HEK293 (cell line): ENCODE measurements around the gene KLHL40.

Experiments used
- CTCF ChIA-PET: fragments of 350-600 bp; formaldehyde crosslinking; extraction: SDS; loops from one replicate; lab custom pipeline; 2021; ENCODE audit warnings: antibody characterized with exemption; lab: Yijun Ruan, JAX
- POLR2A ChIA-PET: fragments of 300-600 bp; formaldehyde crosslinking; extraction: SDS; loops from one replicate; lab custom pipeline; 2020; ENCODE audit warnings: antibody characterized with exemption, inconsistent platforms; lab: Yijun Ruan, JAX
- H3K27ac ChIP-seq: fragments of 200-500 bp; sonication (Bioruptor generic); 2 replicates; pipeline ENCODE4 v1.5.1; 2014; ENCODE audit warnings: low read depth, low read length, control low read depth, inconsistent platforms; ENCODE audit errors: extremely low read depth
- H3K36me3 ChIP-seq, 2 experiments: fragments of 200-500 bp in 1 of 2; sonication (Bioruptor generic) in 1 of 2; 1 replicate in 1 of 2; 2 replicates in 1 of 2; pipeline ENCODE4 v1.5.1; 2014 to 2017; ENCODE audit warnings: inconsistent platforms in 2 of 2, low read length in 2 of 2; ENCODE audit not compliant: control insufficient read depth in 2 of 2, insufficient read depth in 1 of 2
- H3K4me1 ChIP-seq: fragments of 200-500 bp; sonication (Bioruptor generic); 2 replicates; pipeline ENCODE4 v1.5.1; 2014; ENCODE audit warnings: mild to moderate bottlenecking, low read length, inconsistent platforms; ENCODE audit not compliant: control insufficient read depth, insufficient read depth
- H3K4me3 ChIP-seq: 2 replicates; pipeline ENCODE4 v1.5.1; 2011; ENCODE audit warnings: low read depth, mild to moderate bottlenecking, control low read depth, low read length, moderate library complexity
- H3K9me3 ChIP-seq: fragments of 200-500 bp; sonication (Bioruptor generic); 2 replicates; pipeline ENCODE4 v1.5.1; 2014; ENCODE audit warnings: low read depth, low read length, inconsistent platforms; ENCODE audit not compliant: control insufficient read depth, insufficient read depth
- BCL11A ChIP-seq: fragments of 450-650 bp; formaldehyde crosslinking; IDR thresholded peaks from 2 replicates; pipeline ENCODE4 v1.5.1; 2016; ENCODE audit warnings: low read depth, missing biosample characterization, missing genetic modification characterization
- GLIS1 ChIP-seq: fragments of 450-650 bp; formaldehyde crosslinking; IDR thresholded peaks from 2 replicates; pipeline ENCODE4 v1.5.1; 2016; ENCODE audit warnings: missing biosample characterization, missing genetic modification characterization
- KLF10 ChIP-seq: fragments of 450-650 bp; IDR thresholded peaks from 2 replicates; pipeline ENCODE4 v1.5.1; 2018; ENCODE audit warnings: missing biosample characterization, mild to moderate bottlenecking, missing genetic modification characterization
- KLF7 ChIP-seq: fragments of 450-650 bp; formaldehyde crosslinking; IDR thresholded peaks from 2 replicates; pipeline ENCODE4 v1.5.1; 2016; ENCODE audit warnings: missing biosample characterization, missing genetic modification characterization, borderline replicate concordance
- ZFP41 ChIP-seq: fragments of 450-650 bp; formaldehyde crosslinking; IDR thresholded peaks from 2 replicates; pipeline ENCODE4 v1.5.1; 2016; ENCODE audit warnings: missing biosample characterization, missing genetic modification characterization, borderline replicate concordance
- ZFP69B ChIP-seq: fragments of 450-650 bp; formaldehyde crosslinking; IDR thresholded peaks from 2 replicates; pipeline ENCODE4 v1.5.1; 2016; ENCODE audit warnings: missing biosample characterization, missing genetic modification characterization
- ZNF146 ChIP-seq: fragments of 450-650 bp; formaldehyde crosslinking; IDR thresholded peaks from 2 replicates; pipeline ENCODE4 v1.5.1; 2016; ENCODE audit warnings: missing biosample characterization, missing genetic modification characterization
- ZNF174 ChIP-seq: fragments of 450-650 bp; formaldehyde crosslinking; IDR thresholded peaks from 2 replicates; pipeline ENCODE4 v1.5.0; 2017; ENCODE audit warnings: missing biosample characterization, mild to moderate bottlenecking, missing genetic modification characterization
- ZNF175 ChIP-seq: fragments of 450-650 bp; formaldehyde crosslinking; IDR thresholded peaks from 2 replicates; pipeline ENCODE4 v1.5.1; 2016; ENCODE audit warnings: missing biosample characterization, missing genetic modification characterization
- ZNF184 ChIP-seq: fragments of 450-650 bp; IDR thresholded peaks from 2 replicates; pipeline ENCODE4 v1.5.1; 2018; ENCODE audit warnings: missing biosample characterization, mild to moderate bottlenecking, missing genetic modification characterization
- ZNF19 ChIP-seq: fragments of 450-650 bp; formaldehyde crosslinking; IDR thresholded peaks from 2 replicates; pipeline ENCODE4; 2016; ENCODE audit warnings: missing biosample characterization, missing genetic modification characterization, low read depth
- ZNF23 ChIP-seq: fragments of 450-650 bp; formaldehyde crosslinking; IDR thresholded peaks from 2 replicates; pipeline ENCODE4 v1.5.1; 2016; ENCODE audit warnings: missing biosample characterization, missing genetic modification characterization, borderline replicate concordance
- ZNF266 ChIP-seq: fragments of 450-650 bp; formaldehyde crosslinking; IDR thresholded peaks from 2 replicates; pipeline ENCODE4 v1.5.1; 2016; ENCODE audit warnings: missing biosample characterization, missing genetic modification characterization, low read depth
- ZNF416 ChIP-seq: fragments of 450-650 bp; formaldehyde crosslinking; IDR thresholded peaks from 2 replicates; pipeline ENCODE4 v1.5.1; 2016; ENCODE audit warnings: missing biosample characterization, missing genetic modification characterization
- ZNF426 ChIP-seq: fragments of 450-650 bp; formaldehyde crosslinking; IDR thresholded peaks from 2 replicates; pipeline ENCODE4 v1.5.1; 2017; ENCODE audit warnings: missing biosample characterization, missing genetic modification characterization, mild to moderate bottlenecking, inconsistent platforms, moderate library complexity
- ZNF549 ChIP-seq: fragments of 450-650 bp; IDR thresholded peaks from 2 replicates; pipeline ENCODE4 v1.5.1; 2018; ENCODE audit warnings: missing biosample characterization, missing genetic modification characterization, mild to moderate bottlenecking, inconsistent platforms, moderate library complexity
- ZNF629 ChIP-seq: fragments of 450-650 bp; formaldehyde crosslinking; IDR thresholded peaks from 2 replicates; pipeline ENCODE4 v1.5.1; 2017; ENCODE audit warnings: missing biosample characterization, missing genetic modification characterization
- TF ChIP-seq, protein P1 (sequence below): fragments of 450-650 bp; IDR thresholded peaks from 2 replicates; pipeline ENCODE4 v1.5.1; 2018; ENCODE audit warnings: missing biosample characterization, missing genetic modification characterization
- TF ChIP-seq, protein P2 (sequence below): fragments of 450-650 bp; formaldehyde crosslinking; IDR thresholded peaks from 2 replicates; pipeline ENCODE4 v1.5.1; 2016; ENCODE audit warnings: missing biosample characterization, missing genetic modification characterization
- TF ChIP-seq, protein P3 (sequence below): fragments of 450-650 bp; formaldehyde crosslinking; IDR thresholded peaks from 2 replicates; pipeline ENCODE4 v1.5.1; 2016; ENCODE audit warnings: missing biosample characterization, missing genetic modification characterization, borderline replicate concordance
- TF ChIP-seq, protein P4 (sequence below): fragments of 450-650 bp; formaldehyde crosslinking; IDR thresholded peaks from 2 replicates; pipeline ENCODE4 v1.5.1; 2016; ENCODE audit warnings: missing biosample characterization, missing genetic modification characterization
- TF ChIP-seq, protein P5 (sequence below): fragments of 450-650 bp; formaldehyde crosslinking; IDR thresholded peaks from 2 replicates; pipeline ENCODE4 v1.5.1; 2016; ENCODE audit warnings: missing biosample characterization, missing genetic modification characterization

The KLHL40 gene

DNA sequence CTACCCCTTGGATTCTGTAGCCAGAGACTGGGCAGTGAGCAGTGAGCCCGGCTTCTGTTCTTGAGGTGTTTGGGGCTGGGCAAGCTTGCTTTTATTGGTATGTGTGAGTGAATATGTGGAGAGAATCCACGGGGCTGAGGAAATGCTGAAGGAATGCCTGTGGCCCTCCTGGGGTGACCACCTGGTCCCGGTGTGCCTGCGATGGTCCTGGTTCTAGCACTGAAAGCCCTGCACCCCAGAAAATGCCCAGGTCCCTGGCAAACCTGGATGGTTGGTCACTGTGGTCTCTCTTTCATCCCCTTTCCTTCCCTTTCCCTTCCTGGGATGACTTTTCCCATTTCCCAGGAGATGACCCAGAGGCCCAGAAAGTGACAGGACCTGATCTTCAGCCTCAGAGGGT, 27.7 kb upstream of the KLHL40 start:
- peaks cover 0 to 49% of the 10 kb centered on the region in 2 experiments; a peak in 1 of 3 replicates for H3K36me3 ChIP-seq
- no peak overlapping the region for H3K27ac ChIP-seq
- H3K4me1 ChIP-seq: no peaks in the 10 kb centered on the region
- no peaks in the 10 kb centered on the region for H3K9me3 ChIP-seq
- TF ChIP-seq ZNF426 (tag by site-specific recombination) (no peak), BCL11A (tag by site-specific recombination) (no peak), ZFP69B (tag by site-specific recombination) (no peak), ZNF629 (tag by site-specific recombination) (no peak)
- TF ChIP-seq, protein P1, sequence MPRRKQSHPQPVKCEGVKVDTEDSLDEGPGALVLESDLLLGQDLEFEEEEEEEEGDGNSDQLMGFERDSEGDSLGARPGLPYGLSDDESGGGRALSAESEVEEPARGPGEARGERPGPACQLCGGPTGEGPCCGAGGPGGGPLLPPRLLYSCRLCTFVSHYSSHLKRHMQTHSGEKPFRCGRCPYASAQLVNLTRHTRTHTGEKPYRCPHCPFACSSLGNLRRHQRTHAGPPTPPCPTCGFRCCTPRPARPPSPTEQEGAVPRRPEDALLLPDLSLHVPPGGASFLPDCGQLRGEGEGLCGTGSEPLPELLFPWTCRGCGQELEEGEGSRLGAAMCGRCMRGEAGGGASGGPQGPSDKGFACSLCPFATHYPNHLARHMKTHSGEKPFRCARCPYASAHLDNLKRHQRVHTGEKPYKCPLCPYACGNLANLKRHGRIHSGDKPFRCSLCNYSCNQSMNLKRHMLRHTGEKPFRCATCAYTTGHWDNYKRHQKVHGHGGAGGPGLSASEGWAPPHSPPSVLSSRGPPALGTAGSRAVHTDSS: no peak
- TF ChIP-seq, protein P2, sequence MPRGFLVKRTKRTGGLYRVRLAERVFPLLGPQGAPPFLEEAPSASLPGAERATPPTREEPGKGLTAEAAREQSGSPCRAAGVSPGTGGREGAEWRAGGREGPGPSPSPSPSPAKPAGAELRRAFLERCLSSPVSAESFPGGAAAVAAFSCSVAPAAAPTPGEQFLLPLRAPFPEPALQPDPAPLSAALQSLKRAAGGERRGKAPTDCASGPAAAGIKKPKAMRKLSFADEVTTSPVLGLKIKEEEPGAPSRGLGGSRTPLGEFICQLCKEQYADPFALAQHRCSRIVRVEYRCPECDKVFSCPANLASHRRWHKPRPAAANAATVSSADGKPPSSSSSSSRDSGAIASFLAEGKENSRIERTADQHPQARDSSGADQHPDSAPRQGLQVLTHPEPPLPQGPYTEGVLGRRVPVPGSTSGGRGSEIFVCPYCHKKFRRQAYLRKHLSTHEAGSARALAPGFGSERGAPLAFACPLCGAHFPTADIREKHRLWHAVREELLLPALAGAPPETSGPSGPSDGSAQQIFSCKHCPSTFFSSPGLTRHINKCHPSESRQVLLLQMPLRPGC (tag by site-specific recombination): no peak
- CTCF ChIA-PET: no interaction called here
- POLR2A ChIA-PET: no interaction called here
- no peak overlapping the region for H3K4me3 ChIP-seq

DNA sequence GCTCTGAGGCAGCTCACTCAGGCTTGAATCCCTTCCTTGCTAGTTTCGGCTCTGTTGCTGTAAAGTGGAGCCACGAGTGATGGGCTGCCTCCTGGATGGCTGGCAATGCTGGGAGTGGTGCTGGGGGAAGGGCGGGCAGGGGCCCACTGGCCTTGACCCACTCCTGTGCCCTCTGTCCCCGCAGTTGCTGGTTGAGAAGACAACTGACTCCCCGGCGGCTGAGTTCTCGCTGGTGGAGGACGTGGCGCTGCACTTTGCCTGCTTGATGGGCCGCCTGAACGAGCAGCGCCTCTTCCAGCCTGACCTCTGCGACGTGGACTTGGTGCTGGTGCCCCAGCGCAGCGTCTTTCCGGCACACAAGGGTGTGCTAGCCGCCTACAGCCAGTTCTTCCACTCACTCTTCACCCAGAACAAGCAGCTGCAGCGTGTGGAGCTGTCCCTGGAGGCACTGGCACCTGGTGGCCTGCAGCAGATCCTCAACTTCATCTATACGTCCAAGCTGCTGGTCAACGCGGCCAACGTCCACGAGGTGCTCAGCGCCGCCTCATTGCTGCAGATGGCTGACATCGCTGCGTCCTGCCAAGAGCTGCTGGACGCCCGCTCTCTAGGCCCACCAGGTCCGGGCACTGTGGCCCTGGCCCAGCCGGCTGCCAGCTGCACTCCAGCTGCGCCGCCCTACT, 27.1 kb upstream of the KLHL40 start:
- CTCF ChIA-PET: no interaction called here
- H3K4me3 ChIP-seq: no peak overlapping the region
- peaks cover 0 to 52% of the 10 kb centered on the region in 2 experiments; a peak in 1 of 3 replicates for H3K36me3 ChIP-seq
- no peaks in the 10 kb centered on the region for H3K9me3 ChIP-seq
- no peak for TF ChIP-seq ZNF426 (tag by site-specific recombination)
- TF ChIP-seq ZNF23 (tag by site-specific recombination): no peak
- TF ChIP-seq ZNF184 (tag by site-specific recombination): no peak
- TF ChIP-seq GLIS1: no peak
- TF ChIP-seq, protein P3, sequence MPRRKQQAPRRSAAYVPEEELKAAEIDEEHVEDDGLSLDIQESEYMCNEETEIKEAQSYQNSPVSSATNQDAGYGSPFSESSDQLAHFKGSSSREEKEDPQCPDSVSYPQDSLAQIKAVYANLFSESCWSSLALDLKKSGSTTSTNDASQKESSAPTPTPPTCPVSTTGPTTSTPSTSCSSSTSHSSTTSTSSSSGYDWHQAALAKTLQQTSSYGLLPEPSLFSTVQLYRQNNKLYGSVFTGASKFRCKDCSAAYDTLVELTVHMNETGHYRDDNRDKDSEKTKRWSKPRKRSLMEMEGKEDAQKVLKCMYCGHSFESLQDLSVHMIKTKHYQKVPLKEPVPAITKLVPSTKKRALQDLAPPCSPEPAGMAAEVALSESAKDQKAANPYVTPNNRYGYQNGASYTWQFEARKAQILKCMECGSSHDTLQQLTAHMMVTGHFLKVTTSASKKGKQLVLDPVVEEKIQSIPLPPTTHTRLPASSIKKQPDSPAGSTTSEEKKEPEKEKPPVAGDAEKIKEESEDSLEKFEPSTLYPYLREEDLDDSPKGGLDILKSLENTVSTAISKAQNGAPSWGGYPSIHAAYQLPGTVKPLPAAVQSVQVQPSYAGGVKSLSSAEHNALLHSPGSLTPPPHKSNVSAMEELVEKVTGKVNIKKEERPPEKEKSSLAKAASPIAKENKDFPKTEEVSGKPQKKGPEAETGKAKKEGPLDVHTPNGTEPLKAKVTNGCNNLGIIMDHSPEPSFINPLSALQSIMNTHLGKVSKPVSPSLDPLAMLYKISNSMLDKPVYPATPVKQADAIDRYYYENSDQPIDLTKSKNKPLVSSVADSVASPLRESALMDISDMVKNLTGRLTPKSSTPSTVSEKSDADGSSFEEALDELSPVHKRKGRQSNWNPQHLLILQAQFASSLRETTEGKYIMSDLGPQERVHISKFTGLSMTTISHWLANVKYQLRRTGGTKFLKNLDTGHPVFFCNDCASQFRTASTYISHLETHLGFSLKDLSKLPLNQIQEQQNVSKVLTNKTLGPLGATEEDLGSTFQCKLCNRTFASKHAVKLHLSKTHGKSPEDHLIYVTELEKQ: no peak
- TF ChIP-seq ZNF146 (tag by site-specific recombination): no peak
- TF ChIP-seq, protein P4, sequence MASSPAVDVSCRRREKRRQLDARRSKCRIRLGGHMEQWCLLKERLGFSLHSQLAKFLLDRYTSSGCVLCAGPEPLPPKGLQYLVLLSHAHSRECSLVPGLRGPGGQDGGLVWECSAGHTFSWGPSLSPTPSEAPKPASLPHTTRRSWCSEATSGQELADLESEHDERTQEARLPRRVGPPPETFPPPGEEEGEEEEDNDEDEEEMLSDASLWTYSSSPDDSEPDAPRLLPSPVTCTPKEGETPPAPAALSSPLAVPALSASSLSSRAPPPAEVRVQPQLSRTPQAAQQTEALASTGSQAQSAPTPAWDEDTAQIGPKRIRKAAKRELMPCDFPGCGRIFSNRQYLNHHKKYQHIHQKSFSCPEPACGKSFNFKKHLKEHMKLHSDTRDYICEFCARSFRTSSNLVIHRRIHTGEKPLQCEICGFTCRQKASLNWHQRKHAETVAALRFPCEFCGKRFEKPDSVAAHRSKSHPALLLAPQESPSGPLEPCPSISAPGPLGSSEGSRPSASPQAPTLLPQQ: no peak
- TF ChIP-seq ZNF266 (tag by site-specific recombination): no peak
- no peak for TF ChIP-seq ZNF19 (tag by site-specific recombination)
- no peak for TF ChIP-seq ZNF549
- TF ChIP-seq, protein P5, sequence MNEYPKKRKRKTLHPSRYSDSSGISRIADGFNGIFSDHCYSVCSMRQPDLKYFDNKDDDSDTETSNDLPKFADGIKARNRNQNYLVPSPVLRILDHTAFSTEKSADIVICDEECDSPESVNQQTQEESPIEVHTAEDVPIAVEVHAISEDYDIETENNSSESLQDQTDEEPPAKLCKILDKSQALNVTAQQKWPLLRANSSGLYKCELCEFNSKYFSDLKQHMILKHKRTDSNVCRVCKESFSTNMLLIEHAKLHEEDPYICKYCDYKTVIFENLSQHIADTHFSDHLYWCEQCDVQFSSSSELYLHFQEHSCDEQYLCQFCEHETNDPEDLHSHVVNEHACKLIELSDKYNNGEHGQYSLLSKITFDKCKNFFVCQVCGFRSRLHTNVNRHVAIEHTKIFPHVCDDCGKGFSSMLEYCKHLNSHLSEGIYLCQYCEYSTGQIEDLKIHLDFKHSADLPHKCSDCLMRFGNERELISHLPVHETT (tag by site-specific recombination): no peak
- TF ChIP-seq ZNF175 (tag by site-specific recombination): no peak
- no peak for TF ChIP-seq KLF10 (tag by site-specific recombination)
- no peak for TF ChIP-seq ZNF416 (tag by site-specific recombination)
- no peak for TF ChIP-seq ZFP41 (tag by site-specific recombination)
- TF ChIP-seq ZNF174 (tag by site-specific recombination): no peak
- TF ChIP-seq KLF7 (tag by site-specific recombination): no peak
- TF ChIP-seq, all 188 proteins: peak for 0
- POLR2A ChIA-PET: no interaction called here
- Histone ChIP-seq H3K4me1 (no peaks in the 10 kb centered on the region), H3K27ac (no peak overlapping the region)
